Erythroblast (primary cell): ENCODE measurements around the gene UBR7.

Experiments
- GATA1 ChIP-seq: IDR thresholded peaks from 2 replicates; pipeline ENCODE4 v1.6.1; 2011; ENCODE audit warnings: low read depth, mild to moderate bottlenecking, control low read depth, low read length, moderate library complexity
- POLR2A ChIP-seq: IDR thresholded peaks from 2 replicates; pipeline ENCODE4 v1.6.1; 2011; ENCODE audit warnings: mild to moderate bottlenecking, low read length

DNA sequence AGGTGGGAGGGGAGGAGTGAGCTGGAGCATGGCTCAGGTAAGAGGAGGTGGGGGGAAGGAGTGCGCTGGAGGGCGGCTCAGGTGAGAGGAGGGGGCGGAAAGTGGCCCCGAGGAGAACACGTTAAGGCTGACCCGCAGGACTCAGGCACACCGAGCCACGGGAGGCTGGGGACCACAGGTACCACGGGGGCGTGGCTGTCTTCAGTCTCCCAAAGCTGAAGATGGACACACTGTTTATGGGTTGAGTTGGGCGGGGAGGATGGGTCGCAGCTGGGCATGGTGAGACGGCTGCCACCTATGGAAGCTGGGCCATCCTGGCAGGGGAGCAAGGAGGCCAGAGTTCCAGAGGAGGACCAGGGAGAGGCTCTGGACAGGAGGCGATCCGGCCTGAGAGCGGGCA, 23.5 kb downstream of the UBR7 start:
- TF ChIP-seq POLR2A, result no peak
- TF ChIP-seq GATA1, result no peak
